ENCODE measurements around the gene PPP1R14C.

GRCh38 chr6:150269130-150269856 is 126.4 kb downstream of the PPP1R14C start:
- TF ChIP-seq CREB1 (CRISPR knock-in tag; IDR thresholded peaks at IDR 0.05; ENCODE audit: low read depth) (no peak), CTCF (conservative IDR thresholded peaks at IDR 0.05; ENCODE audit: low read depth in 2 of 2) (no peak), POLR2AphosphoS5 (IDR thresholded peaks at IDR 0.05; ENCODE audit: low read depth) (no peak), ETS1 (IDR thresholded peaks at IDR 0.05) (no peak), REST (IDR thresholded peaks at IDR 0.05; ENCODE audit: unreplicated experiment) (no peak), ZNF331 (CRISPR knock-in tag; IDR thresholded peaks at IDR 0.05; ENCODE audit: low read depth) (no peak), EZH2phosphoT487 (IDR thresholded peaks at IDR 0.05; ENCODE audit: unreplicated experiment) (no peak), NANOG (IDR thresholded peaks at IDR 0.05; ENCODE audit: borderline replicate concordance) (no peak)
